PFSK-1 (cell line): ENCODE results near the gene MRPL33.

Source experiments
- FOXP2 ChIP-seq: optimal IDR thresholded peaks from 2 replicates; pipeline ENCODE3; 2011; ENCODE audit warnings: borderline replicate concordance, control low read depth, inconsistent platforms; ENCODE audit not compliant: insufficient read depth; ENCODE audit errors: extremely low read length, extremely low read depth
- POLR2AphosphoS5 ChIP-seq: IDR thresholded peaks from 2 replicates; pipeline ENCODE4 v1.6.1; 2012; ENCODE audit warnings: low read depth, mild to moderate bottlenecking, control low read depth, low read length, moderate library complexity
- REST ChIP-seq, 2 experiments: IDR thresholded peaks; 2 replicates each; pipeline versions ENCODE4 v1.6.1 to v1.8.0; 2011 to 2012; ENCODE audit warnings: low read depth in 2 of 2, low read length in 2 of 2, control low read depth in 1 of 2, inconsistent platforms in 1 of 2, mild to moderate bottlenecking in 1 of 2, moderate library complexity in 1 of 2; ENCODE audit not compliant: insufficient read depth in 1 of 2
- SIN3A ChIP-seq: IDR thresholded peaks from 2 replicates; pipeline ENCODE4 v1.6.1; 2012; ENCODE audit warnings: mild to moderate bottlenecking, low read length, moderate library complexity, borderline replicate concordance; ENCODE audit not compliant: insufficient read depth
- TAF1 ChIP-seq: IDR thresholded peaks from 2 replicates; pipeline ENCODE4 v1.6.1; 2012; ENCODE audit warnings: low read length, control low read depth, borderline replicate concordance; ENCODE audit not compliant: insufficient read depth

The MRPL33 gene

GRCh38 chr2:27741673-27742072, 29.8 kb upstream of the MRPL33 start:
- TF ChIP-seq REST (IDR thresholded peaks at IDR 0.05; ENCODE audit: insufficient read depth in 1 of 2, low read depth in 2 of 2, low read length in 2 of 2) (no peak), TAF1 (no peak), POLR2AphosphoS5 (no peak), SIN3A (no peak), FOXP2 (no peak)

GRCh38 chr2:27742571-27742970, 28.9 kb upstream of the MRPL33 start:
- TF ChIP-seq TAF1 (no peak), REST (IDR thresholded peaks at IDR 0.05; ENCODE audit: insufficient read depth in 1 of 2, low read depth in 2 of 2, low read length in 2 of 2) (no peak), SIN3A (no peak), FOXP2 (no peak), POLR2AphosphoS5 (no peak)

GRCh38 chr2:27746325-27746724, 25.2 kb upstream of the MRPL33 start:
- no peak for TF ChIP-seq POLR2AphosphoS5

- TF ChIP-seq FOXP2 (no peak), POLR2AphosphoS5 (no peak), SIN3A (no peak), REST (IDR thresholded peaks at IDR 0.05; ENCODE audit: insufficient read depth in 1 of 2, low read depth in 2 of 2, low read length in 2 of 2) (no peak)
These were observed 23.6 kb upstream of the MRPL33 start for GRCh38 chr2:27747827-27748352.

GRCh38 chr2:27751377-27751776, 20.1 kb upstream of the MRPL33 start:
- TF ChIP-seq TAF1 (no peak), FOXP2 (no peak), SIN3A (no peak), REST (IDR thresholded peaks at IDR 0.05; ENCODE audit: insufficient read depth in 1 of 2, low read depth in 2 of 2, low read length in 2 of 2) (no peak), POLR2AphosphoS5 (no peak)
